OCI-LY1 (cell line): ENCODE data around the gene LPAR3.

Source experiments
- H2AFZ ChIP-seq: fragments of 200-600 bp; sonication (generic), shearing (Covaris generic); 2 replicates; pipeline ENCODE4 v1.6.0; 2014; ENCODE audit warnings: antibody characterized with exemption, mild to moderate bottlenecking, low read length
- H3F3A ChIP-seq: fragments of 200-600 bp; sonication (generic), shearing (Covaris generic); 2 replicates; pipeline ENCODE4 v1.6.0; 2014; ENCODE audit warnings: mild to moderate bottlenecking, antibody characterized with exemption, low read length, moderate library complexity; ENCODE audit not compliant: insufficient read depth
- H3K27ac ChIP-seq: fragments of 200-600 bp; sonication (generic); 2 replicates; pipeline ENCODE4 v1.5.1; 2014; ENCODE audit warnings: low read length, mixed run types, mild to moderate bottlenecking, low read depth; ENCODE audit not compliant: poor library complexity, severe bottlenecking
- H3K27me3 ChIP-seq: fragments of 200-600 bp; sonication (generic); 2 replicates; pipeline ENCODE4 v1.6.0; 2014; ENCODE audit warnings: antibody characterized with exemption, mild to moderate bottlenecking, low read length, moderate library complexity; ENCODE audit not compliant: insufficient read depth
- H3K36me3 ChIP-seq: fragments of 200-600 bp; sonication (generic); 2 replicates; pipeline ENCODE4 v1.6.1; 2014; ENCODE audit warnings: mild to moderate bottlenecking, antibody characterized with exemption, low read length, moderate library complexity, mixed read lengths; ENCODE audit not compliant: insufficient read depth
- H3K4me1 ChIP-seq: fragments of 200-600 bp; sonication (generic); 2 replicates; pipeline ENCODE4 v1.5.1; 2014; ENCODE audit warnings: mild to moderate bottlenecking, low read length, moderate library complexity; ENCODE audit not compliant: insufficient read depth, severe bottlenecking
- H3K4me2 ChIP-seq: fragments of 200-600 bp; sonication (generic), shearing (Covaris generic); 2 replicates; pipeline ENCODE4 v1.6.1; 2014; ENCODE audit warnings: low read length
- H3K4me3 ChIP-seq: fragments of 200-600 bp; sonication (generic); 2 replicates; pipeline ENCODE4 v1.5.1; 2014; ENCODE audit warnings: low read length, low read depth, mild to moderate bottlenecking, mixed read lengths; ENCODE audit not compliant: poor library complexity, severe bottlenecking
- H3K79me2 ChIP-seq: fragments of 200-600 bp; shearing (Covaris generic); 2 replicates; pipeline ENCODE4 v1.6.1; 2016; ENCODE audit warnings: mixed run types, low read length, mixed read lengths; ENCODE audit not compliant: insufficient read depth
- H3K9ac ChIP-seq: fragments of 200-600 bp; sonication (generic), shearing (Covaris generic); 2 replicates; pipeline ENCODE4 v1.6.1; 2014; ENCODE audit warnings: mild to moderate bottlenecking, low read length, mixed read lengths
- H3K9me2 ChIP-seq: fragments of 200-600 bp; sonication (generic), shearing (Covaris generic); 2 replicates; pipeline ENCODE4 v1.6.1; 2014; ENCODE audit warnings: low read depth, mild to moderate bottlenecking, low read length, mixed read lengths
- H3K9me3 ChIP-seq: fragments of 200-600 bp; shearing (Covaris generic); 2 replicates; pipeline ENCODE4 v1.6.1; 2014; ENCODE audit warnings: low read length, mixed read lengths
- H4K20me1 ChIP-seq: fragments of 200-600 bp; sonication (generic), shearing (Covaris generic); 2 replicates; pipeline ENCODE4 v1.6.0; 2016; ENCODE audit warnings: mild to moderate bottlenecking, low read length; ENCODE audit not compliant: insufficient read depth
- EZH2 ChIP-seq: fragments of 200-600 bp; sonication (generic), shearing (Covaris generic); IDR thresholded peaks from 2 replicates; pipeline ENCODE4 v1.8.0; 2017; ENCODE audit warnings: borderline replicate concordance, mixed run types, mild to moderate bottlenecking, antibody characterized with exemption, low read length, moderate library complexity, mixed read lengths
- TF ChIP-seq, protein P1 (sequence below): fragments of 200-600 bp; sonication (generic), shearing (Covaris generic); IDR thresholded peaks from 2 replicates; pipeline ENCODE4 v1.5.1; 2017; ENCODE audit warnings: mild to moderate bottlenecking, antibody characterized with exemption, low read length, moderate library complexity, mixed read lengths

LPAR3 gene

DNA sequence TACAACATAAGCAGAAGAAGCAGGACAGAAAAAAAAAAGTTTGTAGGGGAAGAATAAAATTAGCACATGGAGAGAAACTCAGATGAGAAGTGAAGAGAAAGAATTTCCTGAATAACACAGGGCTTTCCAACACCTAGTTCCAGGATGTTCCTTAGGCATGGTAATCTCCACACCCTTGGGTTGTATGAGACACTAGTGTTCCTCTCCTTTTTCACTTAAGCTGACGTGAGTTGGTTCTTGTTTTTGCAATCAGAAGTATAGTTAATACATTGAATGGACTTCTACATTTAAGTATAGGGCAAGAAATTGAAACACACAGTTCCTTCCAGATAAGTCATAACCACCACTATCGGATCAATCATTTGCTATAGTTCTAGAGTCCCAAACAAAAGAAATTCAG lies 51.0 kb downstream of the LPAR3 start:
- no peak overlapping the region for H2AFZ ChIP-seq
- no peak overlapping the region for H3K4me2 ChIP-seq
- no peaks in the 10 kb centered on the region for H3K4me1 ChIP-seq
- H3K79me2 ChIP-seq = no peaks in the 10 kb centered on the region
- no peaks in the 10 kb centered on the region for H4K20me1 ChIP-seq
- no peaks in the 10 kb centered on the region; the same call in 1 of the 2 replicates for H3K27me3 ChIP-seq
- no peak for TF ChIP-seq EZH2
- TF ChIP-seq, protein P1, sequence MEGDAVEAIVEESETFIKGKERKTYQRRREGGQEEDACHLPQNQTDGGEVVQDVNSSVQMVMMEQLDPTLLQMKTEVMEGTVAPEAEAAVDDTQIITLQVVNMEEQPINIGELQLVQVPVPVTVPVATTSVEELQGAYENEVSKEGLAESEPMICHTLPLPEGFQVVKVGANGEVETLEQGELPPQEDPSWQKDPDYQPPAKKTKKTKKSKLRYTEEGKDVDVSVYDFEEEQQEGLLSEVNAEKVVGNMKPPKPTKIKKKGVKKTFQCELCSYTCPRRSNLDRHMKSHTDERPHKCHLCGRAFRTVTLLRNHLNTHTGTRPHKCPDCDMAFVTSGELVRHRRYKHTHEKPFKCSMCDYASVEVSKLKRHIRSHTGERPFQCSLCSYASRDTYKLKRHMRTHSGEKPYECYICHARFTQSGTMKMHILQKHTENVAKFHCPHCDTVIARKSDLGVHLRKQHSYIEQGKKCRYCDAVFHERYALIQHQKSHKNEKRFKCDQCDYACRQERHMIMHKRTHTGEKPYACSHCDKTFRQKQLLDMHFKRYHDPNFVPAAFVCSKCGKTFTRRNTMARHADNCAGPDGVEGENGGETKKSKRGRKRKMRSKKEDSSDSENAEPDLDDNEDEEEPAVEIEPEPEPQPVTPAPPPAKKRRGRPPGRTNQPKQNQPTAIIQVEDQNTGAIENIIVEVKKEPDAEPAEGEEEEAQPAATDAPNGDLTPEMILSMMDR = no peak
- no peak overlapping the region for H3K9ac ChIP-seq
- no peaks in the 10 kb centered on the region for H3K9me2 ChIP-seq
- H3K36me3 ChIP-seq = no peaks in the 10 kb centered on the region
- H3K4me3 ChIP-seq = no peak overlapping the region
- H3K27ac ChIP-seq = no peak overlapping the region
- H3K9me3 ChIP-seq = no peaks in the 10 kb centered on the region
- H3F3A ChIP-seq = no peaks in the 10 kb centered on the region

DNA sequence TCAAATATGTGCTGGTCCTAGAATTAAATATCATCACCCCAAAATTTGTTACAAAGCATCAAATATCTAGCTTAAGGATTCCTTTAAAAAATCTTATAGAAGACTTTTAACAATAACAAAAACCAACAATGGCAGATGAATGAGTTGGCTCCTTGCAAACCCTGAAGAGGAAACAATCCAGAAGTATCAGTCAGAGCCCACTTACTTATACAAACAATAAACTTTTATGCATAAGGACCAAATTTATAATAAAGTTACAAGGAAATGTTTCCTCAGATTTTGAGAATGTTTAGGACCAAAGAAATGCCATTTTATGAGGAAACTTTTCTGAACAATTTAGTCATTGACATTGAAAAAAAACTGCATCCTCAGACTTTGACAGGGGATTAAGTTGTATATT lies 52.7 kb downstream of the LPAR3 start:
- Histone ChIP-seq H4K20me1 (no peaks in the 10 kb centered on the region), H3K36me3 (no peaks in the 10 kb centered on the region), H3K9me3 (no peaks in the 10 kb centered on the region), H3K9ac (no peak overlapping the region), H3K4me3 (no peak overlapping the region), H3K4me2 (no peak overlapping the region), H3K27me3 (no peaks in the 10 kb centered on the region; the same call in 1 of the 2 replicates), H3K27ac (no peak overlapping the region), H3F3A (no peaks in the 10 kb centered on the region), H3K79me2 (no peaks in the 10 kb centered on the region), H3K4me1 (no peaks in the 10 kb centered on the region), H2AFZ (no peak overlapping the region), H3K9me2 (no peaks in the 10 kb centered on the region)
- TF ChIP-seq EZH2 = no peak
- TF ChIP-seq, protein P1 = no peak

DNA sequence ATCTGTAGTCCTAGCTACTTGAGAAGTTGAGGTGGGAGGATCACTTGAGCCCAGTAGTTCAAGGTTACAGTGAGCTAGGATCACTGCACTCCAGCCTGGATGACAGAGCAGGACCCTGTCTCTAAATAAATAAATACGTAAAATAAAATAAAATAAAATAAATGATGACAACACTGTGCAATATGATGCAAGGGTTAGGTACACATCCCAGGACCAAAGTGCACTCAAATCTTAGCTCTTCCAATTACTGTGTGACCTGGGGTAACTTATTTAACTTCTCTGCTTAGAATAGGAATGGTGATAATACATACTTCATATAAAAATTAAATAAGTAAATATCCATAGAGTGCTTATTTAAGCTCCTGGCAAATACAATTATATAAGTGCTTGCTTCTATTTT lies 53.5 kb downstream of the LPAR3 start:
- no peaks in the 10 kb centered on the region for H3K9me2 ChIP-seq
- no peak overlapping the region for H3K27ac ChIP-seq
- H3F3A ChIP-seq = no peaks in the 10 kb centered on the region
- no peak overlapping the region for H3K4me2 ChIP-seq
- H4K20me1 ChIP-seq = no peaks in the 10 kb centered on the region
- H3K4me1 ChIP-seq = no peaks in the 10 kb centered on the region
- H3K9me3 ChIP-seq = no peaks in the 10 kb centered on the region
- no peak overlapping the region for H3K9ac ChIP-seq
- no peak for TF ChIP-seq EZH2
- TF ChIP-seq, protein P1 = no peak
- no peak overlapping the region for H3K4me3 ChIP-seq
- no peaks in the 10 kb centered on the region; the same call in 1 of the 2 replicates for H3K27me3 ChIP-seq
- H3K79me2 ChIP-seq = no peaks in the 10 kb centered on the region
- H2AFZ ChIP-seq = no peak overlapping the region
- no peaks in the 10 kb centered on the region for H3K36me3 ChIP-seq
